ENCODE results near the gene SALL3. TPM values are rescaled to one million over a fixed set of nuclear protein-coding genes. Genes with fewer than 3 reads are reported as not detected.

Gene SALL3
- total and polyA plus RNA-seq, 2 donors (not counting 3 experiments of a cell fraction or from before 2014, with no cell fraction given): not detected

DNA sequence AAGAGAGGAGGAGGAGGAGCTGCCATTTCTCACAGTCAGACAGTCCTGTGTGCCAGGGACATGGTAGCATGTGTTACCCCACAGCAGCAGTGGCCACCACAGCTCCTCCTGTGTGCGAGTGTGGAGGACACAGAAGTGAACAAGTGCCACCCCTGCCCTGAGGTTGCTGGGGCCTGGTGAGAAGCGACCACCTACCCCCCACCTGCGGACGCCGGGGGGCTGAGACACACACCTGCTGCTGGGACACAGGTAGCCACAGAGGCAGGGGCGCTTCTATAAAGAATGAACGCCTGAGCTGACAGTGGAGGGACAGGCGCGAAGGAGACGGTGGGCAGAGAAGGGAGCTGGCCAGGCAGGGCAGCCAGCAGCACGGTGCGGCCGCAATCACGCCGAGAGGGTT, 32.3 kb upstream of the SALL3 start:
- Histone ChIP-seq H3K9ac (replicated peaks; ENCODE audit: extremely low read depth, insufficient read depth, low read length) (no peak overlapping the region), H3K4me1 (ENCODE audit: control insufficient read depth, extremely low read depth, insufficient read depth, low read length) (no peaks in the 10 kb centered on the region), H3K9me3 (replicated peaks; ENCODE audit: control insufficient read depth, insufficient read depth, low read length) (peaks cover 3% of the 10 kb centered on the region), H3K4me3 (replicated peaks in 1 of 3; ENCODE audit: insufficient read depth in 1 of 3, low read depth in 1 of 3, low read length in 3 of 3) (no peak overlapping the region), H2AFZ (ENCODE audit: low read depth, low read length) (no peak overlapping the region), H3K4me2 (ENCODE audit: insufficient read depth, low read length) (no peak overlapping the region), H3K27ac (ENCODE audit: insufficient read depth, low read depth, low read length) (no peak overlapping the region), H3K27me3 (ENCODE audit: control insufficient read depth in 2 of 2, insufficient read depth in 2 of 2, low read length in 2 of 2) (no peaks in the 10 kb centered on the region), H3K9me1 (replicated peaks; ENCODE audit: control insufficient read depth, extremely low read depth, insufficient read depth, low read length) (no peaks in the 10 kb centered on the region), H4K20me1 (replicated peaks; ENCODE audit: control insufficient read depth, extremely low read depth, insufficient read depth, low read length) (no peaks in the 10 kb centered on the region), H3K36me3 (ENCODE audit: control insufficient read depth in 2 of 2, extremely low read depth in 1 of 2, insufficient read depth in 2 of 2, low read length in 2 of 2) (no peaks in the 10 kb centered on the region), H3K79me2 (ENCODE audit: control insufficient read depth, insufficient read depth, low read length) (no peaks in the 10 kb centered on the region)
- ChIA-PET CTCF (no interaction called here), POLR2A (no interaction called here)
- TF ChIP-seq EZH2 (IDR thresholded peaks at IDR 0.05; ENCODE audit: borderline replicate concordance, low read depth, low read length, severe bottlenecking): no peak
- TF ChIP-seq FOS (IDR thresholded peaks at IDR 0.05; ENCODE audit: borderline replicate concordance, insufficient read depth, low read length): no peak
- no peak for TF ChIP-seq MAX (IDR thresholded peaks at IDR 0.05; ENCODE audit: insufficient read depth, insufficient read length)
- no peak for TF ChIP-seq MYC (IDR thresholded peaks at IDR 0.05; ENCODE audit: low read depth, low read length)
- intact Hi-C loops (cut with micrococcal nuclease): no loop called here
- dilution Hi-C loops (cut with MboI; ENCODE audit: extremely low pct_ligation_motif_present, low sequenced_read_pairs): no loop called here
- BruUV-seq (replicated peaks): no TSS peak
- no peak for FAIRE-seq
- no peak for DNase-seq (ENCODE audit: low read depth, low spot score)

GRCh38 chr18:78948221-78948620, 31.4 kb upstream of the SALL3 start:
- dilution Hi-C loops (cut with MboI; ENCODE audit: extremely low pct_ligation_motif_present, low sequenced_read_pairs): no loop called here
- no peak for FAIRE-seq
- Histone ChIP-seq H3K9ac (replicated peaks; ENCODE audit: extremely low read depth, insufficient read depth, low read length) (no peak overlapping the region), H3K27ac (ENCODE audit: insufficient read depth, low read depth, low read length) (no peak overlapping the region), H4K20me1 (replicated peaks; ENCODE audit: control insufficient read depth, extremely low read depth, insufficient read depth, low read length) (no peaks in the 10 kb centered on the region), H3K4me1 (ENCODE audit: control insufficient read depth, extremely low read depth, insufficient read depth, low read length) (no peaks in the 10 kb centered on the region), H3K9me1 (replicated peaks; ENCODE audit: control insufficient read depth, extremely low read depth, insufficient read depth, low read length) (no peaks in the 10 kb centered on the region), H2AFZ (ENCODE audit: low read depth, low read length) (no peak overlapping the region), H3K4me3 (replicated peaks in 1 of 3; ENCODE audit: insufficient read depth in 1 of 3, low read depth in 1 of 3, low read length in 3 of 3) (no peak overlapping the region), H3K4me2 (ENCODE audit: insufficient read depth, low read length) (no peak overlapping the region), H3K79me2 (ENCODE audit: control insufficient read depth, insufficient read depth, low read length) (no peaks in the 10 kb centered on the region), H3K36me3 (ENCODE audit: control insufficient read depth in 2 of 2, extremely low read depth in 1 of 2, insufficient read depth in 2 of 2, low read length in 2 of 2) (no peaks in the 10 kb centered on the region), H3K27me3 (ENCODE audit: control insufficient read depth in 2 of 2, insufficient read depth in 2 of 2, low read length in 2 of 2) (no peaks in the 10 kb centered on the region), H3K9me3 (replicated peaks; ENCODE audit: control insufficient read depth, insufficient read depth, low read length) (peaks cover 5% of the 10 kb centered on the region)
- ChIA-PET CTCF (no interaction called here), POLR2A (no interaction called here)
- TF ChIP-seq MYC (IDR thresholded peaks at IDR 0.05; ENCODE audit: low read depth, low read length) (no peak), MAX (IDR thresholded peaks at IDR 0.05; ENCODE audit: insufficient read depth, insufficient read length) (no peak), FOS (IDR thresholded peaks at IDR 0.05; ENCODE audit: borderline replicate concordance, insufficient read depth, low read length) (no peak), CTCF (IDR thresholded peaks at IDR 0.05; ENCODE audit: extremely low read depth in 1 of 2, insufficient read depth in 1 of 2, low read depth in 1 of 2, low read length in 2 of 2) (no peak), POLR2AphosphoS5 (IDR thresholded peaks at IDR 0.05; ENCODE audit: insufficient read depth, low read depth, low read length) (no peak), GATA2 (IDR thresholded peaks at IDR 0.05; ENCODE audit: insufficient read depth, insufficient read length, low read depth, low read length) (no peak), EZH2 (IDR thresholded peaks at IDR 0.05; ENCODE audit: borderline replicate concordance, low read depth, low read length, severe bottlenecking) (no peak), POLR2A (IDR thresholded peaks at IDR 0.05; ENCODE audit: low read depth, low read length) (no peak), JUN (IDR thresholded peaks at IDR 0.05; ENCODE audit: borderline replicate concordance, insufficient read depth, insufficient read length, low read depth) (no peak)
- DNase-seq (ENCODE audit: low read depth, low spot score): no peak
- intact Hi-C loops (cut with micrococcal nuclease): no loop called here
- BruUV-seq (replicated peaks): no TSS peak

Data from endothelial cell of umbilical vein (primary cell).